Measurements from ENCODE around the gene RHBDD1.

DNA sequence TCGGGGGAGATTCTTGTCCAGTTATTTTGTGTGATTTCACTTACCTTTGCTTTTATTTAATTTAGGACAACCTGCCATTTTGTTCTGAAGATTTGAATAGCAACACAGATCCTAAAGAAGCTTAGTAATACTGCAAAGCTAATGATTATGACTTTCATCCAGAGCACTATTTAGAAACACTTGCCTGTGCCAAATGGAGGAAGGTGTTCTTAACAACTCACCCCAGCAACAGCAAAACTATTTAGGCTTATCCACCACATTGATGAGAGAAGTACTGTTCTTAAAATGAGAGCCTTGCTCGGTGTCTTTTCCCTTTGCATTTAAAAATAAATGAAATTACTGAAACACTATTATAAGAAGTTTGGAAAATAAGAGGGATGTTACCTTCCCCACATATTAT, 59.7 kb downstream of the RHBDD1 start:
- TF ChIP-seq, protein P1, sequence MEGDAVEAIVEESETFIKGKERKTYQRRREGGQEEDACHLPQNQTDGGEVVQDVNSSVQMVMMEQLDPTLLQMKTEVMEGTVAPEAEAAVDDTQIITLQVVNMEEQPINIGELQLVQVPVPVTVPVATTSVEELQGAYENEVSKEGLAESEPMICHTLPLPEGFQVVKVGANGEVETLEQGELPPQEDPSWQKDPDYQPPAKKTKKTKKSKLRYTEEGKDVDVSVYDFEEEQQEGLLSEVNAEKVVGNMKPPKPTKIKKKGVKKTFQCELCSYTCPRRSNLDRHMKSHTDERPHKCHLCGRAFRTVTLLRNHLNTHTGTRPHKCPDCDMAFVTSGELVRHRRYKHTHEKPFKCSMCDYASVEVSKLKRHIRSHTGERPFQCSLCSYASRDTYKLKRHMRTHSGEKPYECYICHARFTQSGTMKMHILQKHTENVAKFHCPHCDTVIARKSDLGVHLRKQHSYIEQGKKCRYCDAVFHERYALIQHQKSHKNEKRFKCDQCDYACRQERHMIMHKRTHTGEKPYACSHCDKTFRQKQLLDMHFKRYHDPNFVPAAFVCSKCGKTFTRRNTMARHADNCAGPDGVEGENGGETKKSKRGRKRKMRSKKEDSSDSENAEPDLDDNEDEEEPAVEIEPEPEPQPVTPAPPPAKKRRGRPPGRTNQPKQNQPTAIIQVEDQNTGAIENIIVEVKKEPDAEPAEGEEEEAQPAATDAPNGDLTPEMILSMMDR (IDR thresholded peaks at IDR 0.05): no peak
- TF ChIP-seq EZH2 (IDR thresholded peaks at IDR 0.05; ENCODE audit: borderline replicate concordance, insufficient read depth, low read depth, low read length, poor library complexity, severe bottlenecking): no peak
